Testis (tissue), 3 donors: ENCODE results near the gene FRMD4B. TPM values are rescaled to one million over a fixed set of nuclear protein-coding genes. Genes with fewer than 3 reads are reported as not detected.

Experiments used
- DNase-seq: peaks from one replicate; pipeline ENCODE4 v3.0.0-alpha.2; 2019
- H3K27ac ChIP-seq, 2 donors: fragments of 200-600 bp; sonication (generic); one replicate each; pipeline ENCODE4 v1.5.1; 2019
- H3K27me3 ChIP-seq: fragments of 200-600 bp; sonication (generic); one replicate; pipeline ENCODE4 v1.5.1; 2019
- H3K36me3 ChIP-seq: fragments of 200-600 bp; sonication (generic); one replicate; pipeline ENCODE4 v1.5.1; 2017; ENCODE audit warnings: low read depth; ENCODE audit errors: missing control alignments
- H3K4me1 ChIP-seq: fragments of 200-600 bp; sonication (generic); one replicate; pipeline ENCODE4 v1.5.1; 2019
- H3K4me3 ChIP-seq, 2 donors: fragments of 200-600 bp; sonication (generic); one replicate each; pipeline ENCODE4 v1.5.1; 2017 to 2019
- H3K9me3 ChIP-seq: fragments of 200-600 bp; sonication (generic); one replicate; pipeline ENCODE4 v1.5.1; 2017
- POLR2A ChIP-seq: fragments of 450-650 bp; IDR thresholded peaks from one replicate; pipeline ENCODE4 v1.6.1; 2017; ENCODE audit warnings: antibody characterized with exemption, mild to moderate bottlenecking, moderate library complexity
- WGBS, 2 donors: methylation state at CpG; one replicate each; pipeline ENCODE4 v1.1.5; 2018; 5-methylcytosine and 5-hydroxymethylcytosine counted together
- intact Hi-C: fragments of 100-400 bp; cut with DNase I; formaldehyde crosslinking; loops from one replicate; pipeline ENCODE4 v1.15.1; 2023; ENCODE audit warnings: low total_unique reads
- polyA plus RNA-seq: library from polyadenylated mRNA; stranded (reverse); fragments of 350-450 nt; fragmentation: Illumina TruSeq; extraction: RNeasy Lipid Tissue Mini Kit (QIAGEN cat#74804); gene quantifications from one replicate; pipeline ENCODE4 v1.2.3, GENCODE V29; 2014; ENCODE audit warnings: low read depth, low replicate concordance; ENCODE audit not compliant: insufficient read depth
- total RNA-seq, 2 donors: library from RNA; depleted of rRNA; stranded (reverse); fragments of >200 nt; gene quantifications; one replicate each; pipeline ENCODE4 v1.2.3, GENCODE V29; 2016
- TF ChIP-seq, protein P1 (sequence below), 3 experiments: fragments of 450-650 bp in 2 of 3; fragments of 200-600 bp in 1 of 3; sonication (generic) in 1 of 3; IDR thresholded peaks; one replicate each; pipeline ENCODE4 v1.5.1; 2016 to 2019; ENCODE audit warnings: antibody characterized with exemption in 3 of 3, mild to moderate bottlenecking in 2 of 3, moderate library complexity in 1 of 3

Gene FRMD4B
- total and polyA plus RNA-seq, 3 donors from 2014 or later: 10.2 to 17.8 (median 13.7) TPM

DNA sequence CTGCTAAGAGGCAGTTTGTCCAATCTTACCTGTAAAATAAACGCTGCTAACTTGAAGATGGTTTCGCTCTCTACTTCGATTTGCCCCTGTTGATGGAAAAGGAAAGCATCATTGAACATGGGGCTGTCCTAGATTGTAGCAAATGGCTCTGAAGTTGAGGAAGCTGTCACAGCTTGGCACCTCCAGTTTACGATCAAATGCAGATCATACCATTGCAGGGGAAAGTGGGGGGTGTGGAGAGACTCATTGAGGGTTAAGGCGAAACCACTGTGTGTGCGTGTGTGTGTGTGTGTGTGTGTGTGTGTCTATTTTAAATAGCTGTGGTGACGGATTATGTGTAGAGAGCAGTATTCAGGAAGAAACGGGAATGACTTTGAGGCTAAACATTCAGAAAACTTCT, 135.9 kb downstream of the FRMD4B start:
- H3K4me3 ChIP-seq: no peak overlapping the region
- intact Hi-C loops: no loop called here
- no peak for DNase-seq
- H3K36me3 ChIP-seq: no peaks in the 10 kb centered on the region
- H3K4me1 ChIP-seq: no peaks in the 10 kb centered on the region
- WGBS, 2 donors: 60 to 67% methylated on average over 8 of the region's 8 CpGs
- H3K9me3 ChIP-seq: no peaks in the 10 kb centered on the region
- TF ChIP-seq POLR2A: no peak
- TF ChIP-seq, protein P1, sequence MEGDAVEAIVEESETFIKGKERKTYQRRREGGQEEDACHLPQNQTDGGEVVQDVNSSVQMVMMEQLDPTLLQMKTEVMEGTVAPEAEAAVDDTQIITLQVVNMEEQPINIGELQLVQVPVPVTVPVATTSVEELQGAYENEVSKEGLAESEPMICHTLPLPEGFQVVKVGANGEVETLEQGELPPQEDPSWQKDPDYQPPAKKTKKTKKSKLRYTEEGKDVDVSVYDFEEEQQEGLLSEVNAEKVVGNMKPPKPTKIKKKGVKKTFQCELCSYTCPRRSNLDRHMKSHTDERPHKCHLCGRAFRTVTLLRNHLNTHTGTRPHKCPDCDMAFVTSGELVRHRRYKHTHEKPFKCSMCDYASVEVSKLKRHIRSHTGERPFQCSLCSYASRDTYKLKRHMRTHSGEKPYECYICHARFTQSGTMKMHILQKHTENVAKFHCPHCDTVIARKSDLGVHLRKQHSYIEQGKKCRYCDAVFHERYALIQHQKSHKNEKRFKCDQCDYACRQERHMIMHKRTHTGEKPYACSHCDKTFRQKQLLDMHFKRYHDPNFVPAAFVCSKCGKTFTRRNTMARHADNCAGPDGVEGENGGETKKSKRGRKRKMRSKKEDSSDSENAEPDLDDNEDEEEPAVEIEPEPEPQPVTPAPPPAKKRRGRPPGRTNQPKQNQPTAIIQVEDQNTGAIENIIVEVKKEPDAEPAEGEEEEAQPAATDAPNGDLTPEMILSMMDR (IDR thresholded peaks at IDR 0.05): no peak
- no peaks in the 10 kb centered on the region for H3K27me3 ChIP-seq
- no peak overlapping the region for H3K27ac ChIP-seq

DNA sequence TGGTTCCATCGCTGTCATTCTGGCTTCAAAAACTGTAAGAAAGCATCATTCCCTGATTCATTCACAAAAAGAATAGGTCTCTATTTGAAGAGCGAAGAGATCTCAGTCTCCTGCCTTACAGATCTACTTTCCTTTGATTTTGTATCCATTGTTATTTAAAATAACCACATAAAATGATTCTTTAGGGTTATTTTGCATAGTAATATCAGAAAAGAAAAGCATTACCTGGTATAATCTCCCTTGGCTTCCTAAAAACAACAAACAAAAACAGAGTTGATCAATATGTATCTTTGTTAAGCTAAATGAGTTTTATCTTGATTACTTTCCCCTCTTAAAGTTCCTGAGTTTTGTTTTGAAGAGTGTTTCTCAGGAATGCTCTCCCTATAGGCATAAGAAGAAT, 136.9 kb downstream of the FRMD4B start:
- whole genome bisulfite sequencing, 2 donors: 87 to 93% methylated on average over 2 of the region's 2 CpGs
- Histone ChIP-seq H3K27ac (no peak overlapping the region), H3K4me1 (no peaks in the 10 kb centered on the region), H3K36me3 (no peaks in the 10 kb centered on the region), H3K4me3 (no peak overlapping the region), H3K27me3 (no peaks in the 10 kb centered on the region), H3K9me3 (no peaks in the 10 kb centered on the region)
- no peak for DNase-seq
- intact Hi-C loops: no loop called here
- TF ChIP-seq, protein P1 (IDR thresholded peaks at IDR 0.05): no peak
- TF ChIP-seq POLR2A: no peak

DNA sequence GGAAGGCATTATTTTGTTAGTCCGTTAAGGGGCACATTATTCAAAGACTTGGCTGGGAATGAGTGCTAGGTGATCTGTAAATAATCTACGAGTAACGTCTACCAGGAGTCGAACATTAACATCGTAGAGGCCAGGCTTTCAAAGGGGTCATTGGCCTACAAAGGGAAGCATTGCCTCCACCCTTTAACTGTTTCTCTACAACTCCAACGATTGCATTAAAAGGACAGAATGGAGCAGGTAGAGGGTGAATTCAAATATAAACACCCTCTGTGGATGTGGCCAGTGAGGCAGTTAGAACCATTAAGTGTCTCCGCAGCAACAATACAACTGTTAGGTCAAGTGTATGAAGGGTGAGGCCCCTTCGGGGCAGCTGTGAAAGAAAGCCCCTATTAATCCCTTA, 137.5 kb downstream of the FRMD4B start:
- no peak overlapping the region for H3K27ac ChIP-seq
- intact Hi-C loops: no loop called here
- no peaks in the 10 kb centered on the region for H3K4me1 ChIP-seq

DNA sequence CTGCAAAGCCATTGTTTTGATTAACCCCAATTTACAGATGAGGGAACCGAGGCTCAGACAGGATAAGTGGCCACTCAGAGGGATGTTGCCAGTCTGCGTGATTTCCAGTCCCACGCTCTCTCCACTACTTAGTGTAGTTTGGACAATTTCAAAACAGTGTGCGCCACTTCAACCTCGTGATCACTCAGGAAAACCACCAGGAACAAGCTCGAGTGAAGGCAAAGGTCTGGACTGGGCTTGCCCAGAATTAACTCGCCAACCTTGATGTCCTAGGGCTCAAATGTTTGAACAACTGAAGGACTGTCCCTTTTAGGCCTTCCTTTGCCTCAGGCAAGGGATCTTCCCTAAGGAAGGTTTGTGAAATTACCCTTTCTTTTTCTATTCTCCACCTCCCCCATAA, 139.3 kb downstream of the FRMD4B start:
- Histone ChIP-seq H3K4me3 (no peak overlapping the region), H3K9me3 (no peaks in the 10 kb centered on the region), H3K27me3 (no peaks in the 10 kb centered on the region), H3K27ac (no peak overlapping the region), H3K4me1 (no peaks in the 10 kb centered on the region), H3K36me3 (no peaks in the 10 kb centered on the region)
- no peak for DNase-seq
- 86 to 96% methylated on average over 7 of the region's 7 CpGs for WGBS, 2 donors
- no peak for TF ChIP-seq POLR2A
- TF ChIP-seq, protein P1 (IDR thresholded peaks at IDR 0.05): no peak
- intact Hi-C loops: no loop called here

More for the DNA sequence above, 137.5 kb downstream of the FRMD4B start:
- no peak for DNase-seq
- TF ChIP-seq, protein P1 (IDR thresholded peaks at IDR 0.05): no peak
- no peak for TF ChIP-seq POLR2A
- WGBS, 2 donors: 77 to 80% methylated on average over 8 of the region's 8 CpGs
- H3K27me3 ChIP-seq: no peaks in the 10 kb centered on the region
- no peak overlapping the region for H3K4me3 ChIP-seq
- no peaks in the 10 kb centered on the region for H3K36me3 ChIP-seq
- H3K9me3 ChIP-seq: no peaks in the 10 kb centered on the region

DNA sequence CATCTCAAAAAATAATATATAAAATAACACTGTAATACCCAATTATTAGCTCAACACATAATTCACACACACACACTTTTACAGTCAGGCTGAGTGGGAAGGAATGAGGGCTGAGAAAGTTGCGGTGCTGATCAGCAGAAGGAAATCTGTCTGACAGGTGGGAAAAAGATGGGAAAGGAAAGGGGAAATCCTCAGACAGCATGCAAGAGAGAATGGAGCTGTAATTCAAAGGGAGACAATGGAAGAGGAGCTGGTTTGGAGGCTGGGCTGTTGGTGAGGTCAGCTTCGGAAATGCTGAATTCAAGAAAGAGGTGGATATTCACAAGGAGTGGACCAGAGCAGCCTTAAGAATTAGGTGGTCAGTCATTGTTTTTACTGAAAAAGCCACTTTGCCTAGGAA, 141.8 kb downstream of the FRMD4B start:
- H3K27me3 ChIP-seq: no peaks in the 10 kb centered on the region
- no peak overlapping the region for H3K27ac ChIP-seq
- H3K9me3 ChIP-seq: no peaks in the 10 kb centered on the region
- H3K4me3 ChIP-seq: no peak overlapping the region
- TF ChIP-seq POLR2A: no peak
- TF ChIP-seq, protein P1 (IDR thresholded peaks at IDR 0.05): no peak
- WGBS, 2 donors: 92 to 94% methylated on average over 2 of the region's 2 CpGs
- intact Hi-C loops: no loop called here
- no peaks in the 10 kb centered on the region for H3K4me1 ChIP-seq
- DNase-seq: no peak
- no peaks in the 10 kb centered on the region for H3K36me3 ChIP-seq
